Mucosa of descending colon (tissue), 3 donors: Measurements from ENCODE around the gene USF3. TPM values are rescaled to one million over a fixed set of nuclear protein-coding genes. Genes with fewer than 3 reads are reported as not detected.

Experiments
- ATAC-seq: fragments of 200-7000 bp; cut with Tn5 transposase; one replicate; pipeline ENCODE4 v1.9.1; 2020; ENCODE audit warnings: mild to moderate bottlenecking, moderate library complexity
- DNase-seq, 3 donors: peaks; one replicate each; pipeline ENCODE4 v3.0.0-alpha.2; 2020
- H3K36me3 ChIP-seq: fragments of 200-600 bp; one replicate; pipeline ENCODE4 v1.8.0; 2021; ENCODE audit warnings: low read depth, mild to moderate bottlenecking
- H3K4me1 ChIP-seq: fragments of 200-600 bp; one replicate; pipeline ENCODE4 v1.8.0; 2021; ENCODE audit warnings: low read depth, mild to moderate bottlenecking
- H3K4me3 ChIP-seq: fragments of 200-600 bp; one replicate; pipeline ENCODE4 v1.8.0; 2021; ENCODE audit warnings: mild to moderate bottlenecking
- H3K9me3 ChIP-seq: fragments of 200-600 bp; one replicate; pipeline ENCODE4 v1.8.0; 2021; ENCODE audit warnings: mild to moderate bottlenecking
- CTCF ChIP-seq: fragments of 200-600 bp; IDR thresholded peaks from one replicate; pipeline ENCODE4 v1.8.0; 2022; ENCODE audit warnings: antibody characterized with exemption, mild to moderate bottlenecking
- intact Hi-C, 2 donors: fragments of 100-400 bp; cut with DNase I in 1 of 2; cut with micrococcal nuclease in 1 of 2; formaldehyde crosslinking; loops; one replicate each; pipeline versions ENCODE4 v1.11.0 to v1.11.1; 2022; cut with DNase I, micrococcal nuclease
- total RNA-seq, 3 donors: library from RNA; stranded (reverse); fragmentation: NEBNext Ultra II Directional in 2 of 3; extraction: Animal tissue kit (Norgen Biotek cat#: 25700) in 2 of 3; gene quantifications; one replicate each; pipeline versions ENCODE4 v1.2.1 to v1.2.4, GENCODE V29; 2021 to 2023
- donor health status: DM: no; HTN: no; CAD: no; lungs with moderate emphysema.
- donor health status: DM: no; HTN: no; CAD: no.
- donor health status: DM: no; HTN: yes; CAD: no.

The USF3 gene
- total RNA-seq, 3 donors from 2014 or later: 24.5 to 31.4 (median 26.7) TPM

- DNase-seq: no peak
Measured at GRCh38 chr3:113660458-113660857, 36.0 kb downstream of the USF3 start.

GRCh38 chr3:113659996-113660395, 36.4 kb downstream of the USF3 start:
- intact Hi-C loops: no loop called here
- H3K4me3 ChIP-seq: no peak overlapping the region
- no peaks in the 10 kb centered on the region for H3K36me3 ChIP-seq
- no peaks in the 10 kb centered on the region for H3K9me3 ChIP-seq
- H3K4me1 ChIP-seq: peaks cover 5% of the 10 kb centered on the region
- no peak for TF ChIP-seq CTCF
- ATAC-seq: no peak
- DNase-seq: no peak

More at GRCh38 chr3:113660458-113660857, 36.0 kb downstream of the USF3 start:
- intact Hi-C loops: no loop called here
- Histone ChIP-seq H3K4me3 (no peak overlapping the region), H3K9me3 (no peaks in the 10 kb centered on the region), H3K4me1 (peaks cover 5% of the 10 kb centered on the region), H3K36me3 (no peaks in the 10 kb centered on the region)
- no peak for ATAC-seq
- no peak for TF ChIP-seq CTCF

GRCh38 chr3:113659101-113659541, 37.3 kb downstream of the USF3 start:
- DNase-seq (no peak), ATAC-seq (peak; percentile 48)
- peaks cover 5% of the 10 kb centered on the region for H3K4me1 ChIP-seq
- intact Hi-C loops: no loop called here
- no peak overlapping the region for H3K4me3 ChIP-seq
- H3K36me3 ChIP-seq: no peaks in the 10 kb centered on the region
- TF ChIP-seq CTCF: no peak
- H3K9me3 ChIP-seq: no peaks in the 10 kb centered on the region

GRCh38 chr3:113658107-113658506, 38.3 kb downstream of the USF3 start:
- no peak for DNase-seq
- ATAC-seq: no peak
- Histone ChIP-seq H3K4me1 (peaks cover 4% of the 10 kb centered on the region), H3K36me3 (no peaks in the 10 kb centered on the region), H3K4me3 (no peak overlapping the region), H3K9me3 (no peaks in the 10 kb centered on the region)
- no peak for TF ChIP-seq CTCF
- intact Hi-C loops: no loop called here

GRCh38 chr3:113654851-113655250, 41.6 kb downstream of the USF3 start:
- ATAC-seq (peak; percentile 17), DNase-seq (no peak)
- TF ChIP-seq CTCF: no peak
- no peaks in the 10 kb centered on the region for H3K4me1 ChIP-seq
- no peaks in the 10 kb centered on the region for H3K9me3 ChIP-seq
- intact Hi-C loops: no loop called here
- H3K36me3 ChIP-seq: no peaks in the 10 kb centered on the region
- H3K4me3 ChIP-seq: no peak overlapping the region

GRCh38 chr3:113654310-113654709, 42.1 kb downstream of the USF3 start:
- Histone ChIP-seq H3K4me3 (no peak overlapping the region), H3K4me1 (no peaks in the 10 kb centered on the region), H3K36me3 (no peaks in the 10 kb centered on the region), H3K9me3 (no peaks in the 10 kb centered on the region)
- DNase-seq (no peak), ATAC-seq (no peak)
- no peak for TF ChIP-seq CTCF
- intact Hi-C loops: no loop called here
